Lung (tissue), 12 donors: ENCODE data around the gene AKAP6. TPM values are rescaled to one million over a fixed set of nuclear protein-coding genes. Genes with fewer than 3 reads are reported as not detected.
"Not testable (repeated sequence)": the region's sequence is repeated elsewhere in the genome, so short reads cannot be mapped to it uniquely, and the experiment has no call there.

Experiments used
- ATAC-seq: fragments of 200-7000 bp; cut with Tn5 transposase; one replicate; pipeline ENCODE4 v1.9.1; 2020; ENCODE audit warnings: moderate number of reproducible peaks; ENCODE audit not compliant: insufficient read depth, low FRiP score
- DNase-seq, 3 donors: peaks; one replicate each; pipeline ENCODE4 v3.0.0-alpha.2; 2013 to 2017
- H3K27ac ChIP-seq, 2 donors: one replicate each; pipeline ENCODE4 v1.5.1; 2013; ENCODE audit warnings: mild to moderate bottlenecking in 2 of 2, moderate library complexity in 2 of 2, control low read depth in 1 of 2, inconsistent platforms in 1 of 2, low read depth in 1 of 2, low read length in 1 of 2
- H3K27me3 ChIP-seq, 3 donors: one replicate each; pipeline ENCODE4 v1.5.1; 2013; ENCODE audit warnings: low read length in 2 of 3; ENCODE audit not compliant: control insufficient read depth in 3 of 3, insufficient read depth in 3 of 3
- H3K36me3 ChIP-seq, 4 donors: one replicate each; pipeline ENCODE4 v1.5.1; 2013; ENCODE audit warnings: low read length in 4 of 4, mild to moderate bottlenecking in 1 of 4, moderate library complexity in 1 of 4; ENCODE audit not compliant: control insufficient read depth in 4 of 4, insufficient read depth in 4 of 4
- H3K4me1 ChIP-seq, 5 donors: one replicate each; pipeline ENCODE4 v1.5.1; 2013; ENCODE audit warnings: low read length in 5 of 5, mild to moderate bottlenecking in 2 of 5, moderate library complexity in 1 of 5; ENCODE audit not compliant: control insufficient read depth in 5 of 5, insufficient read depth in 5 of 5
- H3K4me3 ChIP-seq: one replicate; pipeline ENCODE4 v1.5.1; 2013; ENCODE audit warnings: mild to moderate bottlenecking, control low read depth, moderate library complexity
- H3K9ac ChIP-seq, 2 donors: one replicate each; pipeline ENCODE4 v1.5.1; 2013; ENCODE audit warnings: low read length in 2 of 2, control low read depth in 1 of 2; ENCODE audit not compliant: insufficient read depth in 1 of 2
- H3K9me3 ChIP-seq, 4 donors: one replicate each; pipeline ENCODE4 v1.5.1; 2013; ENCODE audit warnings: low read length in 3 of 4, mild to moderate bottlenecking in 1 of 4, moderate library complexity in 1 of 4; ENCODE audit not compliant: control insufficient read depth in 4 of 4, insufficient read depth in 3 of 4
- WGBS, 2 donors: extraction: QIAGEN DNeasy Blood & Tissue Kit; methylation state at CpG; one replicate each; pipeline ENCODE4 v1.1.7; 2013; 5-methylcytosine and 5-hydroxymethylcytosine counted together
- polyA plus RNA-seq, 2 donors: library from polyadenylated mRNA; stranded (reverse); fragments of 200-250 nt; gene quantifications; one replicate each; pipeline ENCODE4 v1.2.1, GENCODE V29; 2013
- total RNA-seq, 2 donors: library from RNA; depleted of rRNA in 1 of 2; stranded (reverse); fragments of >200 nt in 1 of 2; gene quantifications; one replicate each; pipeline ENCODE4 v1.2.1, GENCODE V29; 2014 to 2021
- TF ChIP-seq, protein P1 (sequence below): IDR thresholded peaks from 2 replicates; pipeline ENCODE4 v1.5.1; 2012; ENCODE audit warnings: mild to moderate bottlenecking; ENCODE audit errors: control extremely low read depth, extremely low read depth
- donor health status: control.
- donor health status: control.
- donor health status: Bipolar disorder and iron deficiency.
- donor health status: healthy.
- donor health status: DM: yes; HTN: yes; CAD: no.

Gene AKAP6
- total and polyA plus RNA-seq, 4 donors = 1.5 to 27.1 (median 7.7) TPM

- no peak for DNase-seq
- Histone ChIP-seq H3K4me1 (peaks cover 0 to 18% (median 15%) of the 10 kb centered on the region in 5 donors), H3K9ac (no peak overlapping the region), H3K27ac (no peak overlapping the region), H3K36me3 (no peaks in the 10 kb centered on the region), H3K9me3 (no peaks in the 10 kb centered on the region), H3K4me3 (no peak overlapping the region), H3K27me3 (no peaks in the 10 kb centered on the region)
- ATAC-seq = no peak
- TF ChIP-seq, protein P1, sequence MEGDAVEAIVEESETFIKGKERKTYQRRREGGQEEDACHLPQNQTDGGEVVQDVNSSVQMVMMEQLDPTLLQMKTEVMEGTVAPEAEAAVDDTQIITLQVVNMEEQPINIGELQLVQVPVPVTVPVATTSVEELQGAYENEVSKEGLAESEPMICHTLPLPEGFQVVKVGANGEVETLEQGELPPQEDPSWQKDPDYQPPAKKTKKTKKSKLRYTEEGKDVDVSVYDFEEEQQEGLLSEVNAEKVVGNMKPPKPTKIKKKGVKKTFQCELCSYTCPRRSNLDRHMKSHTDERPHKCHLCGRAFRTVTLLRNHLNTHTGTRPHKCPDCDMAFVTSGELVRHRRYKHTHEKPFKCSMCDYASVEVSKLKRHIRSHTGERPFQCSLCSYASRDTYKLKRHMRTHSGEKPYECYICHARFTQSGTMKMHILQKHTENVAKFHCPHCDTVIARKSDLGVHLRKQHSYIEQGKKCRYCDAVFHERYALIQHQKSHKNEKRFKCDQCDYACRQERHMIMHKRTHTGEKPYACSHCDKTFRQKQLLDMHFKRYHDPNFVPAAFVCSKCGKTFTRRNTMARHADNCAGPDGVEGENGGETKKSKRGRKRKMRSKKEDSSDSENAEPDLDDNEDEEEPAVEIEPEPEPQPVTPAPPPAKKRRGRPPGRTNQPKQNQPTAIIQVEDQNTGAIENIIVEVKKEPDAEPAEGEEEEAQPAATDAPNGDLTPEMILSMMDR = no peak
These were observed 38.4 kb downstream of the AKAP6 start for GRCh38 chr14:32367516-32367915.

- Histone ChIP-seq H3K27ac (no peak overlapping the region), H3K36me3 (no peaks in the 10 kb centered on the region), H3K4me1 (peaks cover 0 to 20% (median 14%) of the 10 kb centered on the region in 5 donors), H3K4me3 (no peak overlapping the region), H3K9me3 (no peaks in the 10 kb centered on the region), H3K27me3 (no peaks in the 10 kb centered on the region), H3K9ac (no peak overlapping the region)
- DNase-seq (no peak), ATAC-seq (no peak)
- TF ChIP-seq, protein P1 = no peak
- WGBS, 2 donors = 90 to 92% methylated on average over 3 of the region's 3 CpGs
These were observed 39.0 kb downstream of the AKAP6 start for GRCh38 chr14:32368107-32368506.

- H3K27me3 ChIP-seq = no peaks in the 10 kb centered on the region
- WGBS, 2 donors = 47 to 55% methylated on average over 1 of the region's 1 CpG
- H3K4me1 ChIP-seq = peaks cover 0 to 20% (median 14%) of the 10 kb centered on the region in 5 donors
- H3K27ac ChIP-seq = no peak overlapping the region
- H3K4me3 ChIP-seq = no peak overlapping the region
- no peak overlapping the region for H3K9ac ChIP-seq
- DNase-seq = no peak
- TF ChIP-seq, protein P1 = no peak
- no peaks in the 10 kb centered on the region for H3K9me3 ChIP-seq
- no peak for ATAC-seq
- no peaks in the 10 kb centered on the region for H3K36me3 ChIP-seq
These were observed 41.6 kb downstream of the AKAP6 start for GRCh38 chr14:32370714-32371113.

DNA sequence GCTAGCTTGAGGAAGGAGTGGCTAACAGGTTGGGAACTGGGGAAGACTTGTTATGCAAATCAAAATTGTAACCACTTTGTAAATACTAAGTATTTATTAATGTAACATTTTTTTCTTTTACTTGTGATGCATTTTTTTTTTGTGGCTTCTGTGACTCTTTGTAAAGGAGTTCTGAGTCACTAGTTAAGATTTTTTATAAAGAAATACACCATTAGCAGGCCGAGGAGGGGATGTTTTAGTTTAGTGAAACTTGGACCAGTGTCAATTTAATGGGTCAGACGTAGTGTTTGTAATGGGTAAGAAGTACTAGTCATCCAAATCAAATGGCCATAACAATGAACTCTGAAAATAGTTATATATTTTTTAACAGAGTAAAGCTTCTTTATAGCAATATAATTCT, 43.1 kb downstream of the AKAP6 start:
- Histone ChIP-seq H3K36me3 (no peaks in the 10 kb centered on the region), H3K27me3 (no peaks in the 10 kb centered on the region), H3K9me3 (no peaks in the 10 kb centered on the region), H3K27ac (no peak overlapping the region), H3K9ac (no peak overlapping the region), H3K4me3 (no peak overlapping the region), H3K4me1 (peaks cover 0 to 10% (median under 1%) of the 10 kb centered on the region in 5 donors)
- TF ChIP-seq, protein P1 = no peak
- DNase-seq = peak in 1 of 3 donors; percentile 23
- 51 to 70% methylated on average over 2 of the region's 2 CpGs for WGBS, 2 donors
- ATAC-seq = no peak

DNA sequence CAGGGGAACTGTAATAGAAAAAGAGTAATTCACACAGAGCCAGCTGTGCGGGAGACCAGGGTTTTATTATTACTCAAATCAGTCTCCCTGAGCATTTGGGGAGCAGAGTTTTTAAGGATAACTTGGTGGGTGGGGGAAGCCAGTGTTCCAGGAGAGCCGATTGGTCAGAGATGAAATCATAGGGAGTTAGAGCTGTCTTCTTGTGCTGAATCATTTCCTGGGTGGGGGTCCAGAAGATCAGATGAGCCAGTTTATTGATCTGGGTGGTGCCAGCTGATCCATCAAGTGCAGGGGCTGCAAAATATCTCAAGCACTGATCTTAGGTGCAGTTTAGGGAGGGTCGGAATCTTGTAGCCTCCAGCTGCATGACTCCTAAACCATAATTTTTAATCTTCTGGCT, 44.1 kb downstream of the AKAP6 start:
- 93 to 96% methylated on average over 3 of the region's 3 CpGs for WGBS, 2 donors
- H3K4me1 ChIP-seq, DNase-seq, H3K9me3 ChIP-seq, H3K36me3 ChIP-seq, H3K27ac ChIP-seq, H3K27me3 ChIP-seq, H3K4me3 ChIP-seq, ATAC-seq, H3K9ac ChIP-seq: not testable (repeated sequence)
